AG04449 (cell line): ENCODE results near the gene TBC1D21.
A peak's percentile ranks its signal among the peaks of the same experiment; 100 is the strongest.

Experiments used
- CTCF ChIA-PET: fragments of 350-600 bp; formaldehyde crosslinking; extraction: SDS; loops from one replicate; lab custom pipeline; 2021; ENCODE audit warnings: antibody characterized with exemption; lab: Yijun Ruan, JAX
- POLR2A ChIA-PET: fragments of 400-600, 350-600 bp; formaldehyde crosslinking; extraction: SDS; loops from one replicate; lab custom pipeline; 2020; ENCODE audit warnings: antibody characterized with exemption, inconsistent platforms; lab: Yijun Ruan, JAX
- DNase-seq: peaks from one replicate; pipeline ENCODE4 v3.0.0-alpha.2; 2010; ENCODE audit warnings: low read depth, low spot score
- H3K4me3 ChIP-seq: 2 replicates; pipeline ENCODE4 v1.5.1; 2011; ENCODE audit warnings: low read depth, mild to moderate bottlenecking, control low read depth, low read length
- CTCF ChIP-seq: IDR thresholded peaks from one replicate; pipeline ENCODE4 v1.5.1; 2011; ENCODE audit warnings: mild to moderate bottlenecking, moderate library complexity, low read length, control low read depth, inconsistent platforms; ENCODE audit not compliant: insufficient read depth; ENCODE audit errors: missing control alignments

The TBC1D21 gene

GRCh38 chr15:73908030-73908821 is 34.9 kb downstream of the TBC1D21 start:
- ChIA-PET POLR2A (no interaction called here), CTCF (interaction anchor here (0.6 to 27.3 kb wide), 32 partner anchors 9 to 621 kb away, joined by 3 to 533 read pairs (median 4); partner anchors contain the start of genes LOXL1 and TBC1D21)
- DNase-seq = no peak

GRCh38 chr15:73908822-73909122 is 35.4 kb downstream of the TBC1D21 start:
- TF ChIP-seq CTCF = no peak
- DNase-seq = no peak
- CTCF ChIA-PET = interaction anchor here (0.6 to 27.3 kb wide), 18 partner anchors 8 to 273 kb away, joined by 3 to 533 read pairs (median 4); partner anchors contain the start of genes LOXL1 and TBC1D21
- POLR2A ChIA-PET = no interaction called here
- H3K4me3 ChIP-seq = no peak overlapping the region

More at GRCh38 chr15:73908030-73908821, 34.9 kb downstream of the TBC1D21 start:
- TF ChIP-seq CTCF = peak; percentile 98
- no peak overlapping the region for H3K4me3 ChIP-seq

GRCh38 chr15:73909651-73910050 is 36.3 kb downstream of the TBC1D21 start:
- DNase-seq = no peak
- CTCF ChIA-PET = interaction anchor here (0.9 to 27.3 kb wide), 10 partner anchors 7 to 274 kb away, joined by 3 to 533 read pairs (median 10); partner anchors contain the start of genes LOXL1 and TBC1D21
- POLR2A ChIA-PET = no interaction called here

GRCh38 chr15:73910522-73911303 is 37.3 kb downstream of the TBC1D21 start:
- H3K4me3 ChIP-seq = no peak overlapping the region
- POLR2A ChIA-PET = no interaction called here
- CTCF ChIA-PET = interaction anchor here (1.4 to 27.3 kb wide), 8 partner anchors 6 to 233 kb away, joined by 3 to 533 read pairs (median 18); partner anchors contain the start of genes LOXL1 and TBC1D21
- no peak for DNase-seq
- no peak for TF ChIP-seq CTCF

More at GRCh38 chr15:73909651-73910050, 36.3 kb downstream of the TBC1D21 start:
- H3K4me3 ChIP-seq = no peak overlapping the region
- no peak for TF ChIP-seq CTCF

- TF ChIP-seq CTCF = no peak
- CTCF ChIA-PET = interaction anchor here (1.4 to 27.3 kb wide), 4 partner anchors 5 to 44 kb away, joined by 3 to 533 read pairs (median 350); partner anchors contain the start of genes LOXL1 and TBC1D21
- POLR2A ChIA-PET = interaction anchor here (1.1 kb wide), 1 partner anchor 12 kb away, joined by 3 read pairs; no protein-coding TSS in a partner anchor
- DNase-seq = no peak
- H3K4me3 ChIP-seq = no peak overlapping the region
These were observed 38.7 kb downstream of the TBC1D21 start for GRCh38 chr15:73912030-73912596.
